Measurements from ENCODE around the gene TMSB4X. TPM values are rescaled to one million over a fixed set of nuclear protein-coding genes. Genes with fewer than 3 reads are reported as not detected.

The TMSB4X gene
- polyA plus RNA-seq, 1 donor (not counting 4 experiments of a cell fraction or from before 2014, with no cell fraction given), result 2,500 TPM

- peak overlapping the region; percentile 72 for H3K4me2 ChIP-seq (ENCODE audit: control insufficient read depth, extremely low read depth, insufficient read depth, low read depth, low read length)
- peak overlapping the region; percentile 92 for H3K27ac ChIP-seq (ENCODE audit: control insufficient read depth, insufficient read depth, low read length)
- no peaks in the 10 kb centered on the region for H3K9me3 ChIP-seq (ENCODE audit: control insufficient read depth, low read depth, low read length)
- H3K4me3 ChIP-seq (ENCODE audit: control insufficient read depth in 2 of 3, extremely low read depth in 1 of 3, insufficient read depth in 2 of 3, low read depth in 1 of 3, low read length in 3 of 3), result peak overlapping the region in 1 of 3 experiments; percentile 45
- DNase-seq (ENCODE audit: low read depth, low spot score) (no peak), FAIRE-seq (peak; percentile 71)
- peak overlapping the region; percentile 68 for H3K9ac ChIP-seq (ENCODE audit: control insufficient read depth, extremely low read depth, insufficient read depth, low read length)
- dilution Hi-C loops (cut with MboI; ENCODE audit: extremely low pct_ligation_motif_present, low sequenced_read_pairs), result no loop called here
- H3K4me1 ChIP-seq (ENCODE audit: control insufficient read depth, extremely low read depth, insufficient read depth, low read length), result peaks cover 18% of the 10 kb centered on the region
- no peaks in the 10 kb centered on the region for H3K36me3 ChIP-seq (ENCODE audit: control insufficient read depth in 2 of 2, extremely low read depth in 1 of 2, insufficient read depth in 2 of 2, low read length in 2 of 2)
- no peaks in the 10 kb centered on the region for H3K79me2 ChIP-seq (ENCODE audit: control insufficient read depth, insufficient read depth, low read length)
- TF ChIP-seq, protein P1, sequence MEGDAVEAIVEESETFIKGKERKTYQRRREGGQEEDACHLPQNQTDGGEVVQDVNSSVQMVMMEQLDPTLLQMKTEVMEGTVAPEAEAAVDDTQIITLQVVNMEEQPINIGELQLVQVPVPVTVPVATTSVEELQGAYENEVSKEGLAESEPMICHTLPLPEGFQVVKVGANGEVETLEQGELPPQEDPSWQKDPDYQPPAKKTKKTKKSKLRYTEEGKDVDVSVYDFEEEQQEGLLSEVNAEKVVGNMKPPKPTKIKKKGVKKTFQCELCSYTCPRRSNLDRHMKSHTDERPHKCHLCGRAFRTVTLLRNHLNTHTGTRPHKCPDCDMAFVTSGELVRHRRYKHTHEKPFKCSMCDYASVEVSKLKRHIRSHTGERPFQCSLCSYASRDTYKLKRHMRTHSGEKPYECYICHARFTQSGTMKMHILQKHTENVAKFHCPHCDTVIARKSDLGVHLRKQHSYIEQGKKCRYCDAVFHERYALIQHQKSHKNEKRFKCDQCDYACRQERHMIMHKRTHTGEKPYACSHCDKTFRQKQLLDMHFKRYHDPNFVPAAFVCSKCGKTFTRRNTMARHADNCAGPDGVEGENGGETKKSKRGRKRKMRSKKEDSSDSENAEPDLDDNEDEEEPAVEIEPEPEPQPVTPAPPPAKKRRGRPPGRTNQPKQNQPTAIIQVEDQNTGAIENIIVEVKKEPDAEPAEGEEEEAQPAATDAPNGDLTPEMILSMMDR (optimal IDR thresholded peaks at IDR 0.05 in 1 of 3, IDR thresholded peaks at IDR 0.05 in 1 of 3, conservative IDR thresholded peaks at IDR 0.05 in 1 of 3; ENCODE audit: extremely low read depth in 1 of 3, insufficient read depth in 2 of 3, low read length in 3 of 3), result peak; percentile 94 to 100 (median 98)
- no peak for TF ChIP-seq EZH2 (IDR thresholded peaks at IDR 0.05; ENCODE audit: low read length)
- peak overlapping the region; percentile 90 for H2AFZ ChIP-seq (ENCODE audit: control insufficient read depth, low read length)
- H3K27me3 ChIP-seq (ENCODE audit: control insufficient read depth, extremely low read depth, insufficient read depth, low read length), result no peaks in the 10 kb centered on the region
- H3K9me1 ChIP-seq (ENCODE audit: control insufficient read depth, extremely low read depth, insufficient read depth, low read length), result no peaks in the 10 kb centered on the region
- no peaks in the 10 kb centered on the region for H4K20me1 ChIP-seq (ENCODE audit: control insufficient read depth, extremely low read depth, insufficient read depth, low read length)
Observed at GRCh38 chrX:12946838-12947544, 27.9 kb upstream of the TMSB4X start.

DNA sequence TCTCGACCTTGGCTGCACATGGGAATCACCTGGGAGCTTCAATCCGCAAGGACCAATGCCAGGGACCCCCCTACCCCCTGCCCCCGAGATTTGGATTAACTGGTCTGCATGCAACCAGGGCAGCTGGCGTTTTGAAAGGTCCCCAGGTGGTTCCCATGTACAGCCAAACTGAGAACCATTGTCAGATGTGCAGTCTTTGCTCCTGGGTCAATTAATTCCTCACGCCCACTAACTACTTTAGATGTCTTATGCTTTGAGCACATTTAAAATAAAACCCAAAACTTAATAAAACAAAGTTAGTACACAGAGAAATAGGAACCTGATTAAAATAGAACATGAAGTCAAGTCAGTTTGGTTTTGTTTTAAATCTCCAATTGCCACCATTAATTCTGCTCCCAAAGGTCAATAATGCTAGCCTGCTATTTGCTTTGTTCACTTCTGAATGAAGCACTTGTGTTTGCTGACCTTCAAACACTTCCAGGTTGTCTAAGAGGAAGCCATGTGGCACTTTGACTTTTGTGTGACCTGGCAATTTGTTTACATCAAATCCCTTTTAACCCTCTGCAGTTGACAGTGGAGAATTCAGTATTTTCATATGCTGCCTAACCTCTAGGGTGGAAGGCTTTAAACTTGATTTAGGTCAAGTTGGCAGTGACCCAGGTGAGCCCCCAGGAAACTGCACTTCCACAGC lies 27.2 kb upstream of the TMSB4X start:
- Histone ChIP-seq H3K9me1 (ENCODE audit: control insufficient read depth, extremely low read depth, insufficient read depth, low read length) (no peaks in the 10 kb centered on the region), H3K4me3 (ENCODE audit: control insufficient read depth in 2 of 3, extremely low read depth in 1 of 3, insufficient read depth in 2 of 3, low read depth in 1 of 3, low read length in 3 of 3) (no peak overlapping the region), H2AFZ (ENCODE audit: control insufficient read depth, low read length) (no peak overlapping the region), H3K36me3 (ENCODE audit: control insufficient read depth in 2 of 2, extremely low read depth in 1 of 2, insufficient read depth in 2 of 2, low read length in 2 of 2) (no peaks in the 10 kb centered on the region), H4K20me1 (ENCODE audit: control insufficient read depth, extremely low read depth, insufficient read depth, low read length) (no peaks in the 10 kb centered on the region), H3K9ac (ENCODE audit: control insufficient read depth, extremely low read depth, insufficient read depth, low read length) (peak overlapping the region; percentile 24), H3K79me2 (ENCODE audit: control insufficient read depth, insufficient read depth, low read length) (no peaks in the 10 kb centered on the region), H3K27me3 (ENCODE audit: control insufficient read depth, extremely low read depth, insufficient read depth, low read length) (no peaks in the 10 kb centered on the region), H3K4me1 (ENCODE audit: control insufficient read depth, extremely low read depth, insufficient read depth, low read length) (peaks cover 18% of the 10 kb centered on the region), H3K9me3 (ENCODE audit: control insufficient read depth, low read depth, low read length) (no peaks in the 10 kb centered on the region), H3K27ac (ENCODE audit: control insufficient read depth, insufficient read depth, low read length) (peak overlapping the region; percentile 92), H3K4me2 (ENCODE audit: control insufficient read depth, extremely low read depth, insufficient read depth, low read depth, low read length) (no peak overlapping the region)
- dilution Hi-C loops (cut with MboI; ENCODE audit: extremely low pct_ligation_motif_present, low sequenced_read_pairs), result no loop called here
- TF ChIP-seq, protein P1 (optimal IDR thresholded peaks at IDR 0.05 in 1 of 3, IDR thresholded peaks at IDR 0.05 in 1 of 3, conservative IDR thresholded peaks at IDR 0.05 in 1 of 3; ENCODE audit: extremely low read depth in 1 of 3, insufficient read depth in 2 of 3, low read length in 3 of 3), result no peak
- TF ChIP-seq EZH2 (IDR thresholded peaks at IDR 0.05; ENCODE audit: low read length), result no peak
- no peak for FAIRE-seq
- no peak for DNase-seq (ENCODE audit: low read depth, low spot score)
